Fibroblast of skin of right biceps (primary cell): ENCODE results near the gene CALN1.
A peak's percentile ranks its signal among the peaks of the same experiment; 100 is the strongest.
"Not testable (repeated sequence)": the region's sequence is repeated elsewhere in the genome, so short reads cannot be mapped to it uniquely, and the experiment has no call there.

ENCODE experiments used
- DNase-seq: peaks from one replicate; pipeline ENCODE4 v3.0.0-alpha.2; 2013

Gene CALN1

GRCh38 chr7:72412121-72412618 is at the start of gene CALN1:
TSS of gene CALN1 (minus strand) at chr7:72412338.
- not testable (repeated sequence) for DNase-seq

- no peak for DNase-seq
These were observed 41.3 kb upstream of the CALN1 start for GRCh38 chr7:72453471-72453870.

GRCh38 chr7:72447465-72448204 is 35.5 kb upstream of the CALN1 start:
- DNase-seq = no peak

GRCh38 chr7:72446591-72447462 is 34.7 kb upstream of the CALN1 start:
- DNase-seq = no peak

- DNase-seq = no peak
These were observed 34.0 kb upstream of the CALN1 start for GRCh38 chr7:72446131-72446530.

GRCh38 chr7:72445580-72445979 is 33.4 kb upstream of the CALN1 start:
- DNase-seq = peak; percentile 6

GRCh38 chr7:72445075-72445474 is 32.9 kb upstream of the CALN1 start:
- no peak for DNase-seq

GRCh38 chr7:72444026-72444776 is 32.1 kb upstream of the CALN1 start:
- DNase-seq = no peak

- peak; percentile 80 for DNase-seq
These were observed 29.7 kb upstream of the CALN1 start for GRCh38 chr7:72441791-72442190.

- DNase-seq = no peak
These were observed 26.4 kb upstream of the CALN1 start for GRCh38 chr7:72438491-72438890.

- DNase-seq = no peak
These were observed 25.5 kb upstream of the CALN1 start for GRCh38 chr7:72437610-72438009.

GRCh38 chr7:72437061-72437585 is 25.0 kb upstream of the CALN1 start:
- DNase-seq = no peak

- no peak for DNase-seq
These were observed 23.9 kb upstream of the CALN1 start for GRCh38 chr7:72435925-72436480.

- DNase-seq = no peak
These were observed 23.2 kb upstream of the CALN1 start for GRCh38 chr7:72435366-72435765.

GRCh38 chr7:72430531-72430930 is 18.4 kb upstream of the CALN1 start:
- no peak for DNase-seq

GRCh38 chr7:72429316-72429715 is 17.2 kb upstream of the CALN1 start:
- no peak for DNase-seq

- DNase-seq = no peak
These were observed 4.7 kb upstream of the CALN1 start for GRCh38 chr7:72416846-72417245.

- DNase-seq = no peak
These were observed 3.4 kb upstream of the CALN1 start for GRCh38 chr7:72415586-72415985.

- no peak for DNase-seq
These were observed 1.7 kb upstream of the CALN1 start for GRCh38 chr7:72413886-72414285.

GRCh38 chr7:72413290-72413689 is 1.2 kb upstream of the CALN1 start:
- DNase-seq = no peak

GRCh38 chr7:72411419-72411818 is 719 bp downstream of the CALN1 start:
- no peak for DNase-seq

GRCh38 chr7:72409638-72410015 is 2.5 kb downstream of the CALN1 start:
- DNase-seq = no peak
